Measurements from ENCODE around the gene FAM151A. TPM values are rescaled to one million over a fixed set of nuclear protein-coding genes. Genes with fewer than 3 reads are reported as not detected.

Gene FAM151A
- total RNA-seq, 4 donors from 2014 or later = not detected

GRCh38 chr1:54604051-54604450 lies 19.3 kb downstream of the FAM151A start:
- H3K27me3 ChIP-seq = no peaks in the 10 kb centered on the region
- no peak for TF ChIP-seq EP300 (IDR thresholded peaks at IDR 0.05)
- TF ChIP-seq CTCF (IDR thresholded peaks at IDR 0.05) = no peak
- no peak for TF ChIP-seq POLR2A (IDR thresholded peaks at IDR 0.05; ENCODE audit: low read depth)
- no peak for TF ChIP-seq POLR2AphosphoS5 (IDR thresholded peaks at IDR 0.05)
- H3K36me3 ChIP-seq = peaks cover 10 to 97% (median 79%) of the 10 kb centered on the region in 4 donors
- WGBS = 88% methylated on average over 2 of the region's 7 CpGs
- no peak for DNase-seq (ENCODE audit: extremely low spot score)
- H3K9me3 ChIP-seq = no peaks in the 10 kb centered on the region
- no peaks in the 10 kb centered on the region for H3K4me1 ChIP-seq
- no peak overlapping the region for H3K27ac ChIP-seq (replicated peaks in 1 of 4)
- intact Hi-C loops (cut with DNase I) = no loop called here
- H3K4me3 ChIP-seq = no peak overlapping the region

GRCh38 chr1:54603241-54603640 lies 20.1 kb downstream of the FAM151A start:
- H3K27ac ChIP-seq (replicated peaks in 1 of 4) = no peak overlapping the region
- H3K9me3 ChIP-seq = no peaks in the 10 kb centered on the region
- TF ChIP-seq EP300 (IDR thresholded peaks at IDR 0.05) (no peak), POLR2AphosphoS5 (IDR thresholded peaks at IDR 0.05) (no peak), CTCF (IDR thresholded peaks at IDR 0.05) (no peak)
- H3K36me3 ChIP-seq = peaks cover 10 to 92% (median 78%) of the 10 kb centered on the region in 4 donors
- no peak for DNase-seq (ENCODE audit: extremely low spot score)
- H3K4me1 ChIP-seq = no peaks in the 10 kb centered on the region
- no peaks in the 10 kb centered on the region for H3K27me3 ChIP-seq
- intact Hi-C loops (cut with DNase I) = no loop called here
- no peak overlapping the region for H3K4me3 ChIP-seq
- 98% methylated on average over 6 of the region's 6 CpGs for WGBS

- Histone ChIP-seq H3K9me3 (no peaks in the 10 kb centered on the region), H3K27ac (replicated peaks in 1 of 4) (no peak overlapping the region), H3K36me3 (peaks cover 10 to 92% (median 78%) of the 10 kb centered on the region in 4 donors), H3K4me3 (no peak overlapping the region), H3K27me3 (no peaks in the 10 kb centered on the region), H3K4me1 (no peaks in the 10 kb centered on the region)
- no peak for DNase-seq (ENCODE audit: extremely low spot score)
- 91% methylated on average over 18 of the region's 18 CpGs for WGBS
- TF ChIP-seq EP300 (IDR thresholded peaks at IDR 0.05) = no peak
- no peak for TF ChIP-seq CTCF (IDR thresholded peaks at IDR 0.05)
- TF ChIP-seq POLR2AphosphoS5 (IDR thresholded peaks at IDR 0.05) = no peak
- TF ChIP-seq POLR2A (IDR thresholded peaks at IDR 0.05; ENCODE audit: low read depth) = no peak
- intact Hi-C loops (cut with DNase I) = no loop called here
These were observed 20.8 kb downstream of the FAM151A start for GRCh38 chr1:54602554-54602953.

GRCh38 chr1:54601730-54602129 lies 21.6 kb downstream of the FAM151A start:
- Histone ChIP-seq H3K9me3 (no peaks in the 10 kb centered on the region), H3K4me3 (no peak overlapping the region), H3K27me3 (no peaks in the 10 kb centered on the region), H3K4me1 (no peaks in the 10 kb centered on the region), H3K36me3 (peaks cover 10 to 92% (median 78%) of the 10 kb centered on the region in 4 donors), H3K27ac (replicated peaks in 1 of 4) (no peak overlapping the region)
- no peak for DNase-seq (ENCODE audit: extremely low spot score)
- WGBS = 87% methylated on average over 10 of the region's 10 CpGs
- intact Hi-C loops (cut with DNase I) = no loop called here
- TF ChIP-seq EP300 (IDR thresholded peaks at IDR 0.05) (no peak), CTCF (IDR thresholded peaks at IDR 0.05) (no peak), POLR2A (IDR thresholded peaks at IDR 0.05; ENCODE audit: low read depth) (no peak), POLR2AphosphoS5 (IDR thresholded peaks at IDR 0.05) (no peak)
